ENCODE results near the gene LRRN2. TPM values are rescaled to one million over a fixed set of nuclear protein-coding genes. Genes with fewer than 3 reads are reported as not detected.

Gene LRRN2
- total and polyA plus RNA-seq, 2 experiments from 2014 or later: 7.0 to 27.9 TPM

DNA sequence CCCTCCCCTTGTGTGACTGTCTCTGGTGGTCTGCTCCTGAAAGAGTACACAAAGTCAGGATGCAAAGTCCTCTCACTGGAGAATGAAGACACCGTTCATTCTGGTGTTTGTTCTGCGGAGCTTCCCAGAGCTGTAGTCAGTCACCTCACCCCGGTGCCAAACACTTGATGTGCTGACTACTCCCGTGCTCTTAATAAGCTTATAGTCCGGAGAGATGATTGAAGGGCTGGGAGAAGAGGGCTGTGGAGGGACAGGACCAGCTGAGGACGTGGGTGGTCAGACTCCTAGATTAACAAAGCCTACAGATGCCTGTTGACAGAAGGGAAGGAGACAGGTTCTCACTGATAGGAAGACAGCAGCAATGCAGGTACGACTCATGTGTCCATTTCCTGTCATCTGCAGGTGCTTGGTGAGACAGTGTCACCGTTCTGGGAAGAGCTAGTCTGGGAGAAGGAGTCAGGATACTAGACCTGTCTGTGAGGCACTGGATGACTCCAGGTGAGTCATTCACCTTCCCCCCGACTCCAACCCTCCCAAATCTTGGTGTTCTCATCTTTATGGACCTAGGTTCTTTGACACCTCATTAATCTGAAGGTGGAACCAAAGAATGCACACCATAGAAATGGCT is 40.4 kb upstream of the LRRN2 start:
- Histone ChIP-seq H4K20me1 (ENCODE audit: insufficient read depth, poor library complexity, severe bottlenecking) (no peaks in the 10 kb centered on the region), H3K36me3 (replicated peaks; ENCODE audit: insufficient read depth, low read depth) (no peaks in the 10 kb centered on the region), H3K4me3 (no peak overlapping the region), H3K79me2 (no peaks in the 10 kb centered on the region), H3K27ac (peak overlapping the region; percentile 66), H3K9me2 (replicated peaks; ENCODE audit: insufficient read depth) (no peaks in the 10 kb centered on the region), H3K27me3 (peaks cover 1% of the 10 kb centered on the region), H3K4me1 (ENCODE audit: insufficient read depth) (peaks cover 12% of the 10 kb centered on the region), H3K9me3 (ENCODE audit: low read depth) (no peaks in the 10 kb centered on the region), H3K4me2 (peak overlapping the region; percentile 16), H2AFZ (no peak overlapping the region)
- WGBS (ENCODE audit: low lambda C conversion rate, missing lambda C conversion rate): 68% methylated on average over 9 of the region's 9 CpGs
- TF ChIP-seq, protein P1, sequence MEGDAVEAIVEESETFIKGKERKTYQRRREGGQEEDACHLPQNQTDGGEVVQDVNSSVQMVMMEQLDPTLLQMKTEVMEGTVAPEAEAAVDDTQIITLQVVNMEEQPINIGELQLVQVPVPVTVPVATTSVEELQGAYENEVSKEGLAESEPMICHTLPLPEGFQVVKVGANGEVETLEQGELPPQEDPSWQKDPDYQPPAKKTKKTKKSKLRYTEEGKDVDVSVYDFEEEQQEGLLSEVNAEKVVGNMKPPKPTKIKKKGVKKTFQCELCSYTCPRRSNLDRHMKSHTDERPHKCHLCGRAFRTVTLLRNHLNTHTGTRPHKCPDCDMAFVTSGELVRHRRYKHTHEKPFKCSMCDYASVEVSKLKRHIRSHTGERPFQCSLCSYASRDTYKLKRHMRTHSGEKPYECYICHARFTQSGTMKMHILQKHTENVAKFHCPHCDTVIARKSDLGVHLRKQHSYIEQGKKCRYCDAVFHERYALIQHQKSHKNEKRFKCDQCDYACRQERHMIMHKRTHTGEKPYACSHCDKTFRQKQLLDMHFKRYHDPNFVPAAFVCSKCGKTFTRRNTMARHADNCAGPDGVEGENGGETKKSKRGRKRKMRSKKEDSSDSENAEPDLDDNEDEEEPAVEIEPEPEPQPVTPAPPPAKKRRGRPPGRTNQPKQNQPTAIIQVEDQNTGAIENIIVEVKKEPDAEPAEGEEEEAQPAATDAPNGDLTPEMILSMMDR (IDR thresholded peaks at IDR 0.05; ENCODE audit: poor library complexity): no peak
- no peak for TF ChIP-seq EZH2phosphoT487 (IDR thresholded peaks at IDR 0.05; ENCODE audit: low read depth, severe bottlenecking, unreplicated experiment)
- no peak for TF ChIP-seq EZH2 (IDR thresholded peaks at IDR 0.05; ENCODE audit: borderline replicate concordance)
- DNase-seq (ENCODE audit: low spot score): peak; percentile 41

DNA sequence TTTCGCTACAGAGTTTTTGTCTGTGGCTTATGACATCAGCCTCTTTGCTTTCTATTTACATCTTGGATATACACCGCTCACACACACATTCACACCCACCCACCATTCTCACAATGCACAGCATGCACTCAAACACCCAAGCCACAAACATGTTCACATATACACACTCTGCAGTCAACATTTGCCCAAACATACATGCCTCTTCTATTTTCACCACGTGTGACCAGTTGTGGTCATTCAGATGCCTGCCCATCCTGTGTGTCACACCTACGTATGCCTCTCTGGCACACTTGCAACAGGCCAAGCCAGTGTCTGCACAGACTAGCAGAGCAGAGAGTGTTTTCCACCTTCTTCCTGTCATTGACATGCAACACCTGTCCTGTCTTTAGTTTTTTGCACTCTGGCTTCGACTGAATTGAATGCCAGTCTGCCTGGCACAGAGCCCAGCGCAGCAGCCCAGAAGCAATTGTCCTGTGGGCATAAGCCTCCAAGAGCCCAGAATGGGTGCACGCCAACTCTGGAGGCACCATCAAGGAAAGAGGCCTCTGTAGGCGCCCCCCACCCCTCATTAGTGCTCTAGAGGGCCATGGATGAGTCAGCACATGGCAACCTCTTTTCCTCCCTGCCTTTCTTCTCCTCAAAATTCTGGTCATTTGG is 37.7 kb upstream of the LRRN2 start:
- no peak for TF ChIP-seq EZH2phosphoT487 (IDR thresholded peaks at IDR 0.05; ENCODE audit: low read depth, severe bottlenecking, unreplicated experiment)
- TF ChIP-seq, protein P1 (IDR thresholded peaks at IDR 0.05; ENCODE audit: poor library complexity): no peak
- TF ChIP-seq EZH2 (IDR thresholded peaks at IDR 0.05; ENCODE audit: borderline replicate concordance): no peak
- no peak overlapping the region for H2AFZ ChIP-seq
- H3K9me2 ChIP-seq (replicated peaks; ENCODE audit: insufficient read depth): no peaks in the 10 kb centered on the region
- no peak overlapping the region for H3K4me2 ChIP-seq
- no peak overlapping the region for H3K4me3 ChIP-seq
- H3K27me3 ChIP-seq: no peaks in the 10 kb centered on the region
- H3K9me3 ChIP-seq (ENCODE audit: low read depth): peaks cover 3% of the 10 kb centered on the region
- WGBS (ENCODE audit: low lambda C conversion rate, missing lambda C conversion rate): 85% methylated on average over 8 of the region's 8 CpGs
- no peak overlapping the region for H3K27ac ChIP-seq
- peaks cover 11% of the 10 kb centered on the region for H3K4me1 ChIP-seq (ENCODE audit: insufficient read depth)
- H3K36me3 ChIP-seq (replicated peaks; ENCODE audit: insufficient read depth, low read depth): no peaks in the 10 kb centered on the region
- no peak for DNase-seq (ENCODE audit: low spot score)
- H3K79me2 ChIP-seq: no peaks in the 10 kb centered on the region
- H4K20me1 ChIP-seq (ENCODE audit: insufficient read depth, poor library complexity, severe bottlenecking): no peaks in the 10 kb centered on the region

DNA sequence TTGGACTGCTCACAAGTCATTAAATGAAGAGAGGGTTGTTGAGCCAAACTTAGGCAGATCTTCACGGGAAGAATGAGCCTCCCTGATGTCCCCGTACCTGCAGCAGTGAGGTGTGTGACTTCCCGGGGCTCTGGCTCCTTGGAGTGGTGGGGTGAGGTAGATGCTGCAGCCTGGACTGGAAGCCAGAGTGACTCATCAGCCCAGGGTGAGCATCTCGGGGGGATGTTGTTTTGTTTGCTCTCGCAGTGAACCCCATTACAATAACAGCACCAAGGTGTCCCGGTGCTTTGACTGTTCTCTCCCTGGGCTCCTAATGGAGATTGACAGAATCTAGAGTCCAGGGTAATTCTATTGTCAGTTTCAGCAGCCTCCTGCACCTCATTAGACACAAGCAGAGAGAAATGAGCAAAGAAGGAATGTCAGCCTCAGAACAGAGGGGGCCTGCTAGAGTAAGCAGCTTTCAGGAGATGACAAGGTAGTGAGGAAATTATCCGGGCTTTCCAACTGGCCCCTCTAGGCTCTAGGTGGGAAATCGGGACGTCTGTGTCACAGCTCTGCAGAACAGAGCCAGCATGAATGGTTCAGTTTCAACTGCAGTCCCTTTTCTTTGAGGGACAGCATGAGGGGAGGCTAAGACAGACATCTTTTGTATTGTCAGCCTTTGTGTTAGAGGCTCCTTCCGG is 36.0 kb upstream of the LRRN2 start:
- no peak overlapping the region for H2AFZ ChIP-seq
- no peaks in the 10 kb centered on the region for H3K9me2 ChIP-seq (replicated peaks; ENCODE audit: insufficient read depth)
- peaks cover 3% of the 10 kb centered on the region for H3K9me3 ChIP-seq (ENCODE audit: low read depth)
- no peak overlapping the region for H3K4me2 ChIP-seq
- H3K36me3 ChIP-seq (replicated peaks; ENCODE audit: insufficient read depth, low read depth): no peaks in the 10 kb centered on the region
- H3K4me1 ChIP-seq (ENCODE audit: insufficient read depth): peaks cover 6% of the 10 kb centered on the region
- no peaks in the 10 kb centered on the region for H3K79me2 ChIP-seq
- H3K4me3 ChIP-seq: no peak overlapping the region
- TF ChIP-seq, protein P1 (IDR thresholded peaks at IDR 0.05; ENCODE audit: poor library complexity): no peak
- TF ChIP-seq EZH2phosphoT487 (IDR thresholded peaks at IDR 0.05; ENCODE audit: low read depth, severe bottlenecking, unreplicated experiment) (no peak), EZH2 (IDR thresholded peaks at IDR 0.05; ENCODE audit: borderline replicate concordance) (no peak)
- WGBS (ENCODE audit: low lambda C conversion rate, missing lambda C conversion rate): 67% methylated on average over 10 of the region's 10 CpGs
- H4K20me1 ChIP-seq (ENCODE audit: insufficient read depth, poor library complexity, severe bottlenecking): no peaks in the 10 kb centered on the region
- no peak overlapping the region for H3K27ac ChIP-seq
- no peaks in the 10 kb centered on the region for H3K27me3 ChIP-seq
- DNase-seq (ENCODE audit: low spot score): no peak
